Stimulated activated CD4-positive, alpha-beta T cell treated with anti-CD3 and anti-CD28 coated beads, TNF-alpha, amount 100 ng/mL, for 24 hours (primary cell): ENCODE results near the gene NPAT.
A peak's percentile ranks its signal among the peaks of the same experiment; 100 is the strongest.
"Not testable (repeated sequence)": the region's sequence is repeated elsewhere in the genome, so short reads cannot be mapped to it uniquely, and the experiment has no call there.

ENCODE experiments used
- DNase-seq, 3 experiments: peaks; one replicate each; pipeline ENCODE4 v3.0.0-alpha.2; 2020; ENCODE audit warnings: low read depth in 3 of 3

NPAT gene

GRCh38 chr11:108154591-108154990 lies 67.8 kb downstream of the NPAT start:
- no peak for DNase-seq

DNA sequence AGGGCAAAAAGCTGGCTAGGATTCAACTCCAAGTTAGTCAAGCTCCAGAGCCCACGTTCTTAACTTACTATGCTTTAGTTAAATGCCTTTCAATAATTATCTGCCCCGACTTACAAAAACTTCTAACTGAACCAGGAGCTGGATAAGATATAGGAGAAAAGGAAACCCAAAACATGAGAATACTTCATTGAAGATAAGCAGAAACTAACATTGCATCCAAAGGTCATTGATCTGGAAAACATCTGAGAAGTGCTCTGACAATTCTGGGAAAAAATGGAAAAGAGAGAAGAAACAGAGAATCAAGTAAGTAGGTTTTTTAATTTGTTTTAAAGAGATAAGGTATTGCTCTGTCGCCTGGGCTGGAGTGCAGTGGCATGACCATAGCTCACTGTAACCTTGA lies 73.9 kb downstream of the NPAT start:
- no peak for DNase-seq

GRCh38 chr11:108147150-108147549 lies 75.3 kb downstream of the NPAT start:
- no peak for DNase-seq

DNA sequence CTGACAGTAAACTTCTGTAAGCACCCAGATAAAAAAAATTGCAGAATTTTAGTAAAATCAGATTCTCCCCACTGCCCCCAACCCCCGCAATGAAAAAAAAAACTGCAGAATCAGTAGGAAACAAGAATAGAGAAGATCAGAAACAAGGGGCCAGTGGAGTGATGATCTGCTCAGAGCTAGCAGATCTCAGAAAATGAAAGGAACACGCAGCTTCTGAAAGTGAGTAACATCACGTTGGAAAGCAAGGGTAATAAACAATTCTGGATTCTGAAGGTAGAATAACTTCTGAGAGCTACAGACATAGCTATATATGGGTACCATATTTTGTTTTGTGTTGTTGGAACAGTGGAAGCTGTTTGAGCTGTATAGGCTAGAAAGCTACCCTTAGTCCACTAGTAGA lies 77.8 kb downstream of the NPAT start:
- no peak for DNase-seq

- DNase-seq, result no peak
Observed at GRCh38 chr11:108142304-108142703, 80.1 kb downstream of the NPAT start.

DNA sequence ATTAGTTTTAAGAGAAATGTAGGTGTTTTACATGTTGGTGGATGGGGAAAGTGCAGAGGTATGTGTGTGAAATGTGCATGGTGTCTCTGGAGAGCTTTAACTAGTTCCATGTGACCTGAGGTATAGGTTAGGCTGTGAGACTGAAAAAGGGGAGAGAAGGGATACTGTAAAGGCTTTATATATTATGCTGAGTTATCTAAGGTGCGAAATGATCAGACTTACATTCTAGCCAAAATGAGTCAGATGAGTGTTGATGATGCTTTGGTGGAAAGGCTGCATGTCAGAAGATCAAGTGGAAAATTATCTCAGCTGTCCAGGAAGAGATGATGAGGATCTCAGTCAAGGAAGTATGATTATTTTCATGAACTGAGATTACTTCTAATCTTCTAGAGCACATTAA lies 85.2 kb downstream of the NPAT start:
- no peak for DNase-seq

- DNase-seq, result no peak
Observed at GRCh38 chr11:108135845-108136544, 86.4 kb downstream of the NPAT start.

- not testable (repeated sequence) for DNase-seq
Observed at GRCh38 chr11:108132993-108133538, 89.4 kb downstream of the NPAT start.

DNA sequence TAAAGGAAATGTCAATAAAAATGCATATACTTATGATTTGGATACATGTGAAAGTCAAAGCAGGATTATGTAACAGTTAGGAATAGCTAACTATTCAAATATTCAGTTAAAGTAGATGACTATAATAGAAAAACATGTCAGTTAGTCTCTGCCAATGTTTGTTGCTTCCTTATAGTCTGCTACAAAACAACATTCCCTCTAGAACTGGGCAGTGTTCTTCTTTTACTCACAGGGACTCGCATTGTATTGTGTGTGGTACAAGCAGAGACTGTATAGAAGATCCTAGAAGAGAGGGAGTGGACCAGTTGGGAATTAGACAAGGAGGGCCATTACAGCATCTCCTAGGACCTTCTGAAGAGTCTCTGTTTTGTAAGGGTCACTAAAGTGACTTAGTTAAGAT lies 90.4 kb downstream of the NPAT start:
- DNase-seq, result no peak

DNA sequence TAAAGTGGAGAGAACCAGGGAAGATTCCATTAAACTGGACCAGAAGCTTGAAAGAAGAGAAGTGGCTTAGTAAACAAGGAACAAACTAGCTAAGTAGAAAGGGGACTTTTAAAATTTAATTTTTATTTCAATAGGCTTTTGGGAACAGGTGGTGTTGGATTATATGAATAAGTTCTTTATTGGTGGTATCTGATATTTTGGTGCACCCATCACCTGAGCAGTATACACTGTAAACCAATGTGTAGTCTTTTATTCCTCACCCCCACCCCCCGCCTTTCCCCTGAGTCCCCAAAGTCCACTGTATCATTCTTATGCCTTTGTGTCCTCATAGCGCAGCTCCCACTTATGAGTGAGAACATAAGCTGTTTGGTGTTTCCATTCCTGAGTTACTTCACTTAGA lies 93.7 kb downstream of the NPAT start:
- DNase-seq, result no peak

DNA sequence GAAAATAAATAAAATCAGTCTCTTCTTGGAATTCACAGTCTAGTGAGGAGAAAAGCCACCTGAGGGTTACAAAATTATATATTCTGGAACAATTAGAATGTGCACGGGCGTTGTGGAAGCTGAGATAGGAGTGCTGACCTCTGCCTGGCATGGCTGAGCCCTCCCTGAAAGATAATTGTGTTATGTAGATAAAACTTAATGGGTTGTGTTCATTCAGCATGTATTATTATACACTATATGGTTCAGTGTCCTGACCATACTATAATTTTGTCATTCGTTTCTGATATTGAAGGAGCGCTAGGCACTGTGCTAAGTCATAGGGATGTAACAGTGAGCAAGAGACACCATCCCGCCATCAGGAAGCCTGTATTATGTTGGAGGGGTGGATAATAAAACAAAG lies 97.3 kb downstream of the NPAT start:
- no peak for DNase-seq

DNA sequence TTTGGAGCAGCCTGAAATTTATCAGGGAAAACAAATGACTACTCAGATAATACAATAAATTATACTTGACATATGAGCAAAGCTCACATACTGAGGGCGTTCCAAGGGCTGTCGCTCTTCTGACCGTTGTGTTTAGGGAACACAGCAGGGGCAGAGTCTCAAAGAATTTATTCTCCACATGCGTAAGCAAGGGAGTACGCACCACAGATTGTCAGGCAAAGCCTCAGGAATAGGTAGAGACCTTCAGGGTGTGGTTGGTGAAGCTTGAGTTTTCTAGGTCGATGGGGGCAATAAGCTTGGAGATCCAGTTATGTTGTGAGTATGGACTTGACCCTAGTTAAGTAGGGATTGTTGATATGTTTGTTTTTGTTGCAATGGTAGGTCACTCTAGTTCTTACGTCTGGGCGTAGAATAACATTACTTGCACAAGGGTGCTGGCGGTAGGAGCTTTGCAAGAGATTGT lies 100.2 kb downstream of the NPAT start:
- DNase-seq, result no peak

DNA sequence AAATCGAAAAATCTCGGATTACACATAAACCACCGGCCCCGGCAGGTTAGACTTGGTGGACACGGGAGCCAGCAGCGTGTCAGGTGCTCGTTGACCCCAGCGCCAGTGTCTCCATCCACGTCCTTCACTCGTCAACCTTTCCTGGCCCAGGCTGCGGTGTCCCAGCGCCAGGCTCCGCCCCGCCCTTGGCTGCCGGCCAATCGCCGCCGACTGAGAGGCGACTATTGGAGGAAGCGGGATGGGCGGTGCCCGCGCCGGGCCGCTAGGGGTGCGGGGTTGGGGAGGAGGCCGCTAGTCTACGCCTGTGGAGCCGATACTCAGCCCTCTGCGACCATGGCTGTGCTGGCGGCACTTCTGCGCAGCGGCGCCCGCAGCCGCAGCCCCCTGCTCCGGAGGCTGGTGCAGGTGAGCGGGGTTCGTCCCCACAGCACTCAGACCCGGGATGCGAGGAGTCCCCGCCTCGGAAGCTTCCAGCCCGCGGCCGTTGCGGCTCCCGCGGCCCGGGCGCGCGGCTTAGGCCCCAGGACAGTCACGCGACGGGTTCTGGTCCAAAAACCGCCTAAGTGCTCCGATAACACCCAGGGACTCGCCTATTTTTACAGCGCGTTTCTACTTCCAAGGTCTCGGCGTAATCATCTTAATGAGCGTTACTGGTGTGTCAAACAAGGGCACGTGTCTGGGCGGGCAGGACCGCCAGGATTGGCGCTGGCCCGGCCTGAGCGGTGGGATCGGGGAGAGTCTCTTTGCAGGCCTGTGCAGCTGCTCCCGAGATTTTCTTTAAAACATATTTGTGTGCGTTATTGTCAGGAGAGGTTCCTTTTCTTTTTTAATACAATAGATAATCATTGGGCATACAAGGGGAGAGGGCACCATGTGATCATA lies 100.9 kb downstream of the NPAT start, which contains the start of gene ACAT1:
Gene ACAT1, plus strand, starts transcription at position 294 of the 882 bp plus-strand sequence. Its CDS starts 40 bp downstream, at position 334.
- DNase-seq, result peak; percentile 91 to 98 (median 95)

- DNase-seq, result not testable (repeated sequence)
Observed at GRCh38 chr11:108120936-108121273, 101.5 kb downstream of the NPAT start.

DNA sequence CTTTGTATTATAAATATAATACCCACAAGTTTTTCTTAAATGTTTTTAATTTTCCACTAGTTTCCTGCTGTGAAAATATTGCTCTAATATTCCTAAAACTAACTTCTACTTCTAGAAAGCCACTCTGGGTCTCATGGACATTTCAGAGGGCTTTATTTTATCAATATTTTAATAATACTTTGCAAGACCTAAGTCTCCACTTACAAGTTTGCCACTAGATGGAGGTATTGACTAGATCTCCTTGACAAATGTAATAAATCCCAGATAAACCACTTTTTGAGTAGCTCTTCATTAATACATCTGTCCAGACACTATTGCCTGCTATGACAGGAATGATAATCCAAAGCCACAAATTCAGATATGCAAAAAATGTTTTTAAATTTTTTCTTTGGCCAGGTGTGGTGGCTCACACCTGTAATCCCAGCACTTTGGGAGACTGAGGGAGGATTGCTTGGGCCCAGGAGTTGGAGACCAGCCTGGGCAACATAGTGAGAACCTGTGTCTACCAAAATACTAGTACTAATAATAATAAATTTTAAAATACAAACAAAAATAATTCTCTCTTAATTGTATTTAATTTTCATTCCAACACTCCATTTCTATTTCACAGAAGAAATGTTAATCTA lies 104.6 kb downstream of the NPAT start:
- DNase-seq, result no peak

DNA sequence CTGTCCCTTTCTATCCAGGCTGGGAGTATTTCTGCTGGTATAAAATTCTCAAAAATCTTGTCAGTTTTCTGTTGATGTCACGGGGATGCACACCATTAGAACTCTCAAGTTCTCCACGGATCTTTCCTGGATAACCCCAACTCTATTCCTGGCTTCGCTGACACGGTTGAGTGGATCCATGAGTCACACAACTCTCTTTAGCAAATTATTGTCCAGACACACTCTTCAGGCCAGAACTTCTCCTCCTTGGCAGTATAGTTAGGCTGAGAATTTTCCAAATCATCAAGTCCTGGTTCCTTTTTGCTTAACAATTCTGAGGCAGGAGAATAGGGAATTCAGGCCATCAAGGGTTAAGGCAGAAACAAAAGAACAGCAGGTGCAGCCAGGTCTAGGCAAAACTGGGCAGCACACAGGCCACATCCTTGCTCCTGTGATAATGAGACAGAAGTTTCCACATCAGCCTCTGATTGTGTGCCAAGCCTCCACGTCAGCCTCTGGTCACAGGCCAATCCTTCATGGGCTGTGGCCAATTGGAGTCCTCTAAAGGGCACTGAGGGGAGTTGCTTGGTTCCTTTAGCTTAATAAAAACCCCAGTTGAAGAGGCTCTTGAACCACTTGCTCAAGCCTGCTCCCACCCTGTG lies 106.8 kb downstream of the NPAT start:
- no peak for DNase-seq

- DNase-seq, result no peak
Observed at GRCh38 chr11:108112057-108112456, 110.4 kb downstream of the NPAT start.

- no peak for DNase-seq
Observed at GRCh38 chr11:108111126-108111525, 111.3 kb downstream of the NPAT start.
